A673 (cell line): ENCODE measurements around the gene NR6A1. TPM values are rescaled to one million over a fixed set of nuclear protein-coding genes. Genes with fewer than 3 reads are reported as not detected.

ENCODE experiments used
- BruUV-seq: library from RNA; stranded (reverse); fragments of 400-500 nt; replicated peaks from 2 replicates; lab custom pipeline; 2021; lab: Mats Ljungman, UMichigan
- CTCF ChIA-PET: fragments of 300-600 bp; sonication (Branson Sonifier 250); formaldehyde crosslinking; loops from one replicate; lab custom pipeline; 2022; ENCODE audit warnings: antibody characterized with exemption; lab: Charles Lee
- POLR2A ChIA-PET: fragments of 300-600 bp; sonication (Branson Sonifier 250); formaldehyde crosslinking; loops from one replicate; lab custom pipeline; 2022; ENCODE audit warnings: antibody characterized with exemption; ENCODE audit not compliant: low non-redundant PET; lab: Charles Lee
- DNase-seq: peaks from one replicate; pipeline ENCODE4 v3.0.0-alpha.2; 2015; ENCODE audit warnings: low spot score
- H3K27ac ChIP-seq: fragments of 200-600 bp; sonication (generic); 2 replicates; pipeline ENCODE4 v1.5.1; 2016; ENCODE audit warnings: mixed run types, low read depth, mild to moderate bottlenecking, mixed read lengths, antibody characterized with exemption, low read length; ENCODE audit not compliant: poor library complexity, severe bottlenecking
- H3K27me3 ChIP-seq: fragments of 200-600 bp; sonication (generic); replicated peaks from 2 replicates; pipeline ENCODE4 v1.6.1; 2017; ENCODE audit warnings: mixed run types, low read depth, mild to moderate bottlenecking, mixed read lengths, antibody characterized with exemption, low read length; ENCODE audit not compliant: insufficient read depth, poor library complexity
- H3K36me3 ChIP-seq: fragments of 200-600 bp; sonication (generic); 2 replicates; pipeline ENCODE4 v1.6.1; 2016; ENCODE audit warnings: mixed run types, mild to moderate bottlenecking, mixed read lengths, antibody characterized with exemption, low read length; ENCODE audit not compliant: insufficient read depth, poor library complexity, severe bottlenecking
- H3K4me1 ChIP-seq: fragments of 200-600 bp; sonication (generic); 2 replicates; pipeline ENCODE4 v1.6.1; 2017; ENCODE audit warnings: mixed run types, mild to moderate bottlenecking, mixed read lengths, antibody characterized with exemption, low read length; ENCODE audit not compliant: insufficient read depth, poor library complexity, severe bottlenecking
- H3K4me3 ChIP-seq: fragments of 200-600 bp; sonication (generic); 2 replicates; pipeline ENCODE4 v1.5.1; 2016; ENCODE audit warnings: low read depth, mixed run types, mild to moderate bottlenecking, mixed read lengths, low read length; ENCODE audit not compliant: poor library complexity, severe bottlenecking
- H3K9me3 ChIP-seq: fragments of 200-600 bp; sonication (generic); 2 replicates; pipeline ENCODE4 v1.6.1; 2016; ENCODE audit warnings: mixed run types, low read depth, mild to moderate bottlenecking, mixed read lengths, antibody characterized with exemption, low read length; ENCODE audit not compliant: poor library complexity, severe bottlenecking
- EZH2 ChIP-seq: fragments of 200-600 bp; sonication (generic); IDR thresholded peaks from 2 replicates; pipeline ENCODE4 v1.6.1; 2017; ENCODE audit warnings: borderline replicate concordance, low read depth, mild to moderate bottlenecking, mixed read lengths, antibody characterized with exemption, low read length; ENCODE audit not compliant: poor library complexity, severe bottlenecking
- intact Hi-C: fragments of 100-400 bp; cut with micrococcal nuclease; formaldehyde crosslinking; loops from one replicate; pipeline ENCODE4 v1.10.0; 2022; ENCODE audit not compliant: unreplicated experiment
- total RNA-seq: library from RNA; stranded (reverse); gene quantifications from 2 replicates; pipeline ENCODE4 v1.2.3, GENCODE V29; 2021
- TF ChIP-seq, protein P1 (sequence below): fragments of 300-800, 200-600 bp; sonication (generic); conservative IDR thresholded peaks from 2 replicates; pipeline ENCODE4 v1.5.1; 2017; ENCODE audit warnings: low read depth, mild to moderate bottlenecking, antibody characterized with exemption, low read length, moderate library complexity, mixed read lengths

Gene NR6A1
- total RNA-seq, 1 experiment from 2014 or later, result 5.3 TPM

DNA sequence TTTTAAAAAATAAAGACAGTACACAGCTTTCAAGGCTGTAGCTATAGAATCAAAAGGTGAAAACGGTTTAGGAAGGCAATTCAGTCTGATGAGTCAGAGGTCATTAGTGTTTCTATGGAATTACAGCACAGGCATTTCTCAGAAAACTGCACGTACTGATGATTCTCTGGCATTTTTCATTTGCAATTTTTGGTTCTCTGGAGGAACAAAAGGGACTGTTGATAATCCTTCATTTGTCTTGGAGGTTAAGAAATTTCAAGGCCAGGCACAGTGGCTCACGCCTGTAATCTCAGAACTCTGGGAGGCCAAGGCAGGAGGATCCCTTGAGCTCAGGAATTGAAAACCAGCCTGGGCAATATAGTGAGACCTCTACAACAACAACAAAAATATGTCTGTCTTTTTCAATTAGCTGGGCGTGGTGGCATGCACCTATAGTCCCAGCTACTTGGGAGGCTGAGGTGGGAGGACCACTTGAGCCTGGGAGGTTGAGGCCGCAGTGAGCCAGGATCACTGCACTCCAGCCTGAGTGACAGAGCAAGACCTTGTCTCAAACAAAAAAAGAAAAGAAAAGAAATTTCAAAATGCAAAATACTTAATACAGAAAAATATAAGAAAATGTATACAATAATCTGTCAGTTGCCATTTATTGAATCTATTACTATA is 27.3 kb downstream of the NR6A1 start:
- H3K4me1 ChIP-seq, result peaks cover 4% of the 10 kb centered on the region
- H3K9me3 ChIP-seq, result no peaks in the 10 kb centered on the region
- TF ChIP-seq, protein P1, sequence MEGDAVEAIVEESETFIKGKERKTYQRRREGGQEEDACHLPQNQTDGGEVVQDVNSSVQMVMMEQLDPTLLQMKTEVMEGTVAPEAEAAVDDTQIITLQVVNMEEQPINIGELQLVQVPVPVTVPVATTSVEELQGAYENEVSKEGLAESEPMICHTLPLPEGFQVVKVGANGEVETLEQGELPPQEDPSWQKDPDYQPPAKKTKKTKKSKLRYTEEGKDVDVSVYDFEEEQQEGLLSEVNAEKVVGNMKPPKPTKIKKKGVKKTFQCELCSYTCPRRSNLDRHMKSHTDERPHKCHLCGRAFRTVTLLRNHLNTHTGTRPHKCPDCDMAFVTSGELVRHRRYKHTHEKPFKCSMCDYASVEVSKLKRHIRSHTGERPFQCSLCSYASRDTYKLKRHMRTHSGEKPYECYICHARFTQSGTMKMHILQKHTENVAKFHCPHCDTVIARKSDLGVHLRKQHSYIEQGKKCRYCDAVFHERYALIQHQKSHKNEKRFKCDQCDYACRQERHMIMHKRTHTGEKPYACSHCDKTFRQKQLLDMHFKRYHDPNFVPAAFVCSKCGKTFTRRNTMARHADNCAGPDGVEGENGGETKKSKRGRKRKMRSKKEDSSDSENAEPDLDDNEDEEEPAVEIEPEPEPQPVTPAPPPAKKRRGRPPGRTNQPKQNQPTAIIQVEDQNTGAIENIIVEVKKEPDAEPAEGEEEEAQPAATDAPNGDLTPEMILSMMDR, result no peak
- no peak for TF ChIP-seq EZH2
- POLR2A ChIA-PET, result no interaction called here
- no peaks in the 10 kb centered on the region for H3K36me3 ChIP-seq
- H3K27ac ChIP-seq, result no peak overlapping the region
- no TSS peak for BruUV-seq
- CTCF ChIA-PET, result interaction anchor here (0.5 kb wide), 1 partner anchor 13 kb away, joined by 4 read pairs; no protein-coding TSS in a partner anchor
- intact Hi-C loops, result no loop called here
- no peak overlapping the region for H3K4me3 ChIP-seq
- H3K27me3 ChIP-seq, result no peaks in the 10 kb centered on the region
- DNase-seq, result no peak

GRCh38 chr9:124742940-124743339 is 28.2 kb downstream of the NR6A1 start:
- no peak for TF ChIP-seq EZH2
- TF ChIP-seq, protein P1, result no peak
- Histone ChIP-seq H3K4me1 (peaks cover 4% of the 10 kb centered on the region), H3K36me3 (no peaks in the 10 kb centered on the region), H3K27me3 (no peaks in the 10 kb centered on the region), H3K4me3 (no peak overlapping the region), H3K9me3 (no peaks in the 10 kb centered on the region), H3K27ac (no peak overlapping the region)
- no peak for DNase-seq
- no TSS peak for BruUV-seq
- intact Hi-C loops, result no loop called here
- ChIA-PET CTCF (interaction anchor here (0.5 to 1.0 kb wide), 4 partner anchors 12 to 400 kb away, joined by 3 to 4 read pairs (median 4); no protein-coding TSS in a partner anchor), POLR2A (no interaction called here)

- H3K4me1 ChIP-seq, result peaks cover 4% of the 10 kb centered on the region
- ChIA-PET POLR2A (no interaction called here), CTCF (no interaction called here)
- H3K9me3 ChIP-seq, result no peaks in the 10 kb centered on the region
- no peak overlapping the region for H3K4me3 ChIP-seq
- no peaks in the 10 kb centered on the region for H3K36me3 ChIP-seq
- BruUV-seq, result no TSS peak
- no peak overlapping the region for H3K27ac ChIP-seq
- no peaks in the 10 kb centered on the region for H3K27me3 ChIP-seq
- no peak for DNase-seq
- intact Hi-C loops, result no loop called here
- TF ChIP-seq, protein P1, result no peak
- no peak for TF ChIP-seq EZH2
Measured at GRCh38 chr9:124741662-124742061, 29.4 kb downstream of the NR6A1 start.
